HL-60 (cell line): Measurements from ENCODE around the gene ENTPD3.

Source experiments
- DNase-seq, 2 experiments: peaks; one replicate each; pipeline ENCODE4 v3.0.0-alpha.2; 2010 to 2020; ENCODE audit warnings: low read depth in 1 of 2, low spot score in 1 of 2
- H3K27ac ChIP-seq: fragments of 250-450 bp; sonication (Bioruptor Pico); replicated peaks from 2 replicates; pipeline ENCODE4 v1.5.1; 2020; ENCODE audit warnings: mild to moderate bottlenecking, moderate library complexity
- H3K27me3 ChIP-seq: fragments of 250-450 bp; sonication (Bioruptor Pico); 2 replicates; pipeline ENCODE4 v1.5.1; 2021; ENCODE audit warnings: mild to moderate bottlenecking, moderate library complexity; ENCODE audit not compliant: insufficient read depth, poor library complexity, severe bottlenecking
- H3K4me3 ChIP-seq: replicated peaks from 2 replicates; pipeline ENCODE4 v1.5.1; 2011; ENCODE audit warnings: mild to moderate bottlenecking, control low read depth, low read length; ENCODE audit not compliant: insufficient read depth
- GABPA ChIP-seq: IDR thresholded peaks from 2 replicates; pipeline ENCODE4 v1.6.1; 2012; ENCODE audit warnings: low read depth
- POLR2AphosphoS5 ChIP-seq: IDR thresholded peaks from 2 replicates; pipeline ENCODE4 v1.6.1; 2012; ENCODE audit warnings: low read depth
- SPI1 ChIP-seq: IDR thresholded peaks from 2 replicates; pipeline ENCODE4 v1.6.1; 2012; ENCODE audit warnings: low read depth, mild to moderate bottlenecking, borderline replicate concordance
- TF ChIP-seq, protein P1 (sequence below): IDR thresholded peaks from one replicate; pipeline ENCODE4 v1.5.1; 2011; ENCODE audit warnings: low read length, control low read depth, inconsistent platforms; ENCODE audit not compliant: insufficient read depth
- TF ChIP-seq, protein P2 (sequence below): IDR thresholded peaks from 2 replicates; pipeline ENCODE4 v1.6.1; 2012; ENCODE audit warnings: low read depth; ENCODE audit not compliant: insufficient replicate concordance

Gene ENTPD3

DNA sequence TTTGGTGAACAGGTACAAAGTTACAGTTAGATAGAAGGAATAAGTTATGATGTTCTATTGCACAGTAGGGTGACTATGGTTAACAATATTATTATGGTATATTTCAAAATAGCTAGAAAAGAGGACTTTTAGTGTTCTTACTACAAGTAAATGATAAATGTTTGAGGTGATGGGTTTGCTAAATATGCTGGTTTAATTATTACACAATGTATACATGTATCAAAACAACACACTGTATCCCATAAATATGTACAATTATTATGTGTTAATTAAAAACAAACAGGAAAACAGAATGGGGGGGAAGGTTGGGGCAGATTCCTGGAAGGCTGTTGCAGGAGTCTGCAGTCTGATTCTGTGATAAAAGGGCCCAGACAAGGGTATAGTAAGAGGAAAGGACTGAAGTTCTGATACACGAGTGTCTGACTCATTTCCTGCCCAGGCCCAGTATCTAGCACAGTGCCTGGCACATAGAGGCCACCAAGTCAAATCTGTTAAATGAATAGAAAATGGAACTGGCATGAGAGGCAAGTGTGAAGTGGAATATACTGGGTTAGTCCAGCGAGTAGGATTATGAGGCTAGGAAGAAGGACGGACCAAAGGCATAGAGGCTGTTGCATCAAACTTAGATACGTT is 7.2 kb upstream of the ENTPD3 start:
- Histone ChIP-seq H3K27ac (no peak overlapping the region), H3K27me3 (no peaks in the 10 kb centered on the region), H3K4me3 (no peak overlapping the region)
- no peak for TF ChIP-seq GABPA
- no peak for DNase-seq

- Histone ChIP-seq H3K27me3 (peaks cover 2% of the 10 kb centered on the region), H3K4me3 (no peak overlapping the region), H3K27ac (no peak overlapping the region)
- no peak for DNase-seq
- TF ChIP-seq SPI1 (no peak), POLR2AphosphoS5 (no peak), GABPA (no peak)
- TF ChIP-seq, protein P1, sequence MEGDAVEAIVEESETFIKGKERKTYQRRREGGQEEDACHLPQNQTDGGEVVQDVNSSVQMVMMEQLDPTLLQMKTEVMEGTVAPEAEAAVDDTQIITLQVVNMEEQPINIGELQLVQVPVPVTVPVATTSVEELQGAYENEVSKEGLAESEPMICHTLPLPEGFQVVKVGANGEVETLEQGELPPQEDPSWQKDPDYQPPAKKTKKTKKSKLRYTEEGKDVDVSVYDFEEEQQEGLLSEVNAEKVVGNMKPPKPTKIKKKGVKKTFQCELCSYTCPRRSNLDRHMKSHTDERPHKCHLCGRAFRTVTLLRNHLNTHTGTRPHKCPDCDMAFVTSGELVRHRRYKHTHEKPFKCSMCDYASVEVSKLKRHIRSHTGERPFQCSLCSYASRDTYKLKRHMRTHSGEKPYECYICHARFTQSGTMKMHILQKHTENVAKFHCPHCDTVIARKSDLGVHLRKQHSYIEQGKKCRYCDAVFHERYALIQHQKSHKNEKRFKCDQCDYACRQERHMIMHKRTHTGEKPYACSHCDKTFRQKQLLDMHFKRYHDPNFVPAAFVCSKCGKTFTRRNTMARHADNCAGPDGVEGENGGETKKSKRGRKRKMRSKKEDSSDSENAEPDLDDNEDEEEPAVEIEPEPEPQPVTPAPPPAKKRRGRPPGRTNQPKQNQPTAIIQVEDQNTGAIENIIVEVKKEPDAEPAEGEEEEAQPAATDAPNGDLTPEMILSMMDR, result no peak
- TF ChIP-seq, protein P2, sequence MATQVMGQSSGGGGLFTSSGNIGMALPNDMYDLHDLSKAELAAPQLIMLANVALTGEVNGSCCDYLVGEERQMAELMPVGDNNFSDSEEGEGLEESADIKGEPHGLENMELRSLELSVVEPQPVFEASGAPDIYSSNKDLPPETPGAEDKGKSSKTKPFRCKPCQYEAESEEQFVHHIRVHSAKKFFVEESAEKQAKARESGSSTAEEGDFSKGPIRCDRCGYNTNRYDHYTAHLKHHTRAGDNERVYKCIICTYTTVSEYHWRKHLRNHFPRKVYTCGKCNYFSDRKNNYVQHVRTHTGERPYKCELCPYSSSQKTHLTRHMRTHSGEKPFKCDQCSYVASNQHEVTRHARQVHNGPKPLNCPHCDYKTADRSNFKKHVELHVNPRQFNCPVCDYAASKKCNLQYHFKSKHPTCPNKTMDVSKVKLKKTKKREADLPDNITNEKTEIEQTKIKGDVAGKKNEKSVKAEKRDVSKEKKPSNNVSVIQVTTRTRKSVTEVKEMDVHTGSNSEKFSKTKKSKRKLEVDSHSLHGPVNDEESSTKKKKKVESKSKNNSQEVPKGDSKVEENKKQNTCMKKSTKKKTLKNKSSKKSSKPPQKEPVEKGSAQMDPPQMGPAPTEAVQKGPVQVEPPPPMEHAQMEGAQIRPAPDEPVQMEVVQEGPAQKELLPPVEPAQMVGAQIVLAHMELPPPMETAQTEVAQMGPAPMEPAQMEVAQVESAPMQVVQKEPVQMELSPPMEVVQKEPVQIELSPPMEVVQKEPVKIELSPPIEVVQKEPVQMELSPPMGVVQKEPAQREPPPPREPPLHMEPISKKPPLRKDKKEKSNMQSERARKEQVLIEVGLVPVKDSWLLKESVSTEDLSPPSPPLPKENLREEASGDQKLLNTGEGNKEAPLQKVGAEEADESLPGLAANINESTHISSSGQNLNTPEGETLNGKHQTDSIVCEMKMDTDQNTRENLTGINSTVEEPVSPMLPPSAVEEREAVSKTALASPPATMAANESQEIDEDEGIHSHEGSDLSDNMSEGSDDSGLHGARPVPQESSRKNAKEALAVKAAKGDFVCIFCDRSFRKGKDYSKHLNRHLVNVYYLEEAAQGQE, result no peak
Observed at GRCh38 chr3:40381904-40382616, 4.9 kb upstream of the ENTPD3 start.

- TF ChIP-seq, protein P2, result no peak
- TF ChIP-seq SPI1 (no peak), GABPA (no peak), POLR2AphosphoS5 (no peak)
- TF ChIP-seq, protein P1, result no peak
- no peak overlapping the region for H3K4me3 ChIP-seq
- H3K27me3 ChIP-seq, result peaks cover 7% of the 10 kb centered on the region
- no peak for DNase-seq
- no peak overlapping the region for H3K27ac ChIP-seq
Observed at GRCh38 chr3:40382617-40382979, 4.4 kb upstream of the ENTPD3 start.

DNA sequence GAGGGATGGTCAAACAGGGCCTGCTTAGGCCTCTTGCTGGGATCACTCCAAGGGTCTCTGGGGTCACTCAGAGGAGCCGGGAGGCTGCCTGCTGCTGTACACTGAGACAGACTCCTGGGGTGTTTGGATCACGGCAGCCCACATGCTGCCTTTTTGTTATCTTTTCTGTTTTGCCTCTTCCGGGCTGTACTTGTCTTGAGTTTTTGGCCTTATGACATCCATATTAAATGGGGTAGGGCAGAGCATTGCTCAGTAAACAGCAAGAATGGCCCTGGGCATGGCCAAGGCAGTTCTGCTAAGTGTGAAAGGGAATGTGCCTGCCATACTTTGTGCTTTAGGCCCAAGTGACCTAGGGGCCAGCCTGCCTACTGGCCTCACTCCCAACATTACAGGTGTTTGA is 771 bp upstream of the ENTPD3 start:
- no peak overlapping the region for H3K27ac ChIP-seq
- DNase-seq, result no peak
- no peak overlapping the region for H3K4me3 ChIP-seq
- H3K27me3 ChIP-seq, result peaks cover 11% of the 10 kb centered on the region
- TF ChIP-seq GABPA (no peak), SPI1 (no peak), POLR2AphosphoS5 (no peak)
- TF ChIP-seq, protein P1, result no peak
- TF ChIP-seq, protein P2, result no peak
